Measurements from ENCODE around the gene DST.

GRCh38 chr6:56550301-56550700, 92.4 kb downstream of the DST start:
- no peak for TF ChIP-seq MAFK (IDR thresholded peaks at IDR 0.05; ENCODE audit: low read depth, low read length)
- no peak for TF ChIP-seq JUN (IDR thresholded peaks at IDR 0.05; ENCODE audit: low read depth, low read length)
- TF ChIP-seq POU5F1 (IDR thresholded peaks at IDR 0.05; ENCODE audit: low read depth, low read length), result no peak
- no peak for TF ChIP-seq SP2 (IDR thresholded peaks at IDR 0.05; ENCODE audit: low read length)
- no peak for TF ChIP-seq CTCF (IDR thresholded peaks at IDR 0.05; ENCODE audit: control extremely low read depth in 1 of 3, insufficient read depth in 1 of 3, low read depth in 1 of 3, low read length in 3 of 3)
- TF ChIP-seq HDAC6 (IDR thresholded peaks at IDR 0.05; ENCODE audit: low read depth, low read length), result no peak
- no peak for TF ChIP-seq RAD21 (IDR thresholded peaks at IDR 0.05 in 1 of 2, conservative IDR thresholded peaks at IDR 0.05 in 1 of 2; ENCODE audit: low read depth in 2 of 2, low read length in 2 of 2)
- no peak for TF ChIP-seq EZH2 (IDR thresholded peaks at IDR 0.05; ENCODE audit: low read depth, low read length, severe bottlenecking)
